ENCODE data around the gene C1orf210. TPM values are rescaled to one million over a fixed set of nuclear protein-coding genes. Genes with fewer than 3 reads are reported as not detected.

C1orf210 gene
- total RNA-seq, 1 experiment from 2014 or later, result 16.8 TPM

- DNase-seq, result peak; percentile 78
- CTCF ChIA-PET, result interaction anchor here (1.1 to 1.4 kb wide), 2 partner anchors 11 to 146 kb away, joined by 3 to 4 read pairs; no protein-coding TSS in a partner anchor
- no peak overlapping the region for H3K27ac Mint-ChIP-seq (ENCODE audit: unreplicated experiment)
- H3K4me3 Mint-ChIP-seq (ENCODE audit: low read depth, unreplicated experiment), result no peak overlapping the region
- TF ChIP-seq CTCF (IDR thresholded peaks at IDR 0.05; ENCODE audit: unreplicated experiment), result peak; percentile 57
- H3K9me3 Mint-ChIP-seq (ENCODE audit: low read depth, unreplicated experiment), result peaks cover 5% of the 10 kb centered on the region
- H3K27me3 Mint-ChIP-seq (ENCODE audit: unreplicated experiment), result no peaks in the 10 kb centered on the region
- H3K4me1 Mint-ChIP-seq (ENCODE audit: low read depth, unreplicated experiment), result peaks cover 31% of the 10 kb centered on the region
- no peaks in the 10 kb centered on the region for H3K36me3 Mint-ChIP-seq (ENCODE audit: insufficient read depth, unreplicated experiment)
- BruUV-seq (replicated peaks), result no TSS peak
- intact Hi-C loops (cut with micrococcal nuclease; ENCODE audit: unreplicated experiment), result loop anchor here (5.0 kb wide), 1 partner anchor 119 kb away; the partner anchor contains the start of gene CDC20
These were observed 47.3 kb downstream of the C1orf210 start for GRCh38 chr1:43238085-43238484.

- no TSS peak for BruUV-seq (replicated peaks)
- H3K27me3 Mint-ChIP-seq (ENCODE audit: unreplicated experiment), result no peaks in the 10 kb centered on the region
- no peaks in the 10 kb centered on the region for H3K36me3 Mint-ChIP-seq (ENCODE audit: insufficient read depth, unreplicated experiment)
- peaks cover 37% of the 10 kb centered on the region for H3K4me1 Mint-ChIP-seq (ENCODE audit: low read depth, unreplicated experiment)
- CTCF ChIA-PET, result interaction anchor here (1.1 to 1.9 kb wide), 2 partner anchors 121 to 147 kb away, joined by 4 to 8 read pairs; partner anchors contain the start of gene CDC20
- no peak overlapping the region for H3K4me3 Mint-ChIP-seq (ENCODE audit: low read depth, unreplicated experiment)
- no peak overlapping the region for H3K27ac Mint-ChIP-seq (ENCODE audit: unreplicated experiment)
- H3K9me3 Mint-ChIP-seq (ENCODE audit: low read depth, unreplicated experiment), result peaks cover 5% of the 10 kb centered on the region
- no peak for DNase-seq
- TF ChIP-seq CTCF (IDR thresholded peaks at IDR 0.05; ENCODE audit: unreplicated experiment), result no peak
- intact Hi-C loops (cut with micrococcal nuclease; ENCODE audit: unreplicated experiment), result loop anchor here (5.0 kb wide), 1 partner anchor 120 kb away; the partner anchor contains the start of gene CDC20
These were observed 48.3 kb downstream of the C1orf210 start for GRCh38 chr1:43237121-43237520.

- intact Hi-C loops (cut with micrococcal nuclease; ENCODE audit: unreplicated experiment), result loop anchor here (5.0 kb wide), 1 partner anchor 122 kb away; the partner anchor contains the start of gene CDC20
- Mint-ChIP-seq H3K27me3 (ENCODE audit: unreplicated experiment) (no peaks in the 10 kb centered on the region), H3K4me3 (ENCODE audit: low read depth, unreplicated experiment) (no peak overlapping the region), H3K36me3 (ENCODE audit: insufficient read depth, unreplicated experiment) (no peaks in the 10 kb centered on the region), H3K27ac (ENCODE audit: unreplicated experiment) (no peak overlapping the region), H3K4me1 (ENCODE audit: low read depth, unreplicated experiment) (peaks cover 33% of the 10 kb centered on the region), H3K9me3 (ENCODE audit: low read depth, unreplicated experiment) (peaks cover 4% of the 10 kb centered on the region)
- CTCF ChIA-PET, result interaction anchor here (1.9 kb wide), 1 partner anchor 123 kb away, joined by 8 read pairs; the partner anchor contains the start of gene CDC20
- BruUV-seq (replicated peaks), result no TSS peak
- TF ChIP-seq CTCF (IDR thresholded peaks at IDR 0.05; ENCODE audit: unreplicated experiment), result no peak
- DNase-seq, result no peak
These were observed 49.8 kb downstream of the C1orf210 start for GRCh38 chr1:43235451-43236121.

GRCh38 chr1:43235040-43235439 is 50.3 kb downstream of the C1orf210 start:
- Mint-ChIP-seq H3K27ac (ENCODE audit: unreplicated experiment) (no peak overlapping the region), H3K27me3 (ENCODE audit: unreplicated experiment) (no peaks in the 10 kb centered on the region), H3K4me3 (ENCODE audit: low read depth, unreplicated experiment) (no peak overlapping the region), H3K4me1 (ENCODE audit: low read depth, unreplicated experiment) (peaks cover 33% of the 10 kb centered on the region), H3K36me3 (ENCODE audit: insufficient read depth, unreplicated experiment) (no peaks in the 10 kb centered on the region), H3K9me3 (ENCODE audit: low read depth, unreplicated experiment) (no peaks in the 10 kb centered on the region)
- no peak for DNase-seq
- no TSS peak for BruUV-seq (replicated peaks)
- CTCF ChIA-PET, result no interaction called here
- TF ChIP-seq CTCF (IDR thresholded peaks at IDR 0.05; ENCODE audit: unreplicated experiment), result no peak
- intact Hi-C loops (cut with micrococcal nuclease; ENCODE audit: unreplicated experiment), result loop anchor here (5.0 kb wide), 1 partner anchor 122 kb away; the partner anchor contains the start of gene CDC20
